T-helper 2 cell (primary cell): ENCODE results near the gene DNAJC1.

Source experiments
- DNase-seq, 5 experiments: peaks; one replicate each; pipeline versions ENCODE4 v3.0.0 to v3.0.0-alpha.2; 2012 to 2022

The DNAJC1 gene

GRCh38 chr10:21954690-21955089 is 48.8 kb downstream of the DNAJC1 start:
- DNase-seq, result no peak

GRCh38 chr10:21954132-21954531 is 49.4 kb downstream of the DNAJC1 start:
- no peak for DNase-seq

GRCh38 chr10:21953585-21954057 is 49.9 kb downstream of the DNAJC1 start:
- DNase-seq, result peak in 1 of 5 experiments; percentile 55

- DNase-seq, result no peak
Measured at GRCh38 chr10:21950566-21950965, 53.0 kb downstream of the DNAJC1 start.

- no peak for DNase-seq
Measured at GRCh38 chr10:21946946-21947345, 56.6 kb downstream of the DNAJC1 start.

- no peak for DNase-seq
Measured at GRCh38 chr10:21944727-21945386, 58.7 kb downstream of the DNAJC1 start.

GRCh38 chr10:21943633-21944265 is 59.8 kb downstream of the DNAJC1 start:
- DNase-seq, result no peak

- no peak for DNase-seq
Measured at GRCh38 chr10:21935439-21936023, 68.0 kb downstream of the DNAJC1 start.

GRCh38 chr10:21934307-21934706 is 69.2 kb downstream of the DNAJC1 start:
- DNase-seq, result no peak

GRCh38 chr10:21929070-21929469 is 74.5 kb downstream of the DNAJC1 start:
- DNase-seq, result no peak

- DNase-seq, result no peak
Measured at GRCh38 chr10:21927631-21928353, 75.7 kb downstream of the DNAJC1 start.

- no peak for DNase-seq
Measured at GRCh38 chr10:21926949-21927348, 76.6 kb downstream of the DNAJC1 start.

GRCh38 chr10:21926358-21926925 is 77.1 kb downstream of the DNAJC1 start:
- DNase-seq, result no peak

GRCh38 chr10:21925851-21926250 is 77.7 kb downstream of the DNAJC1 start:
- no peak for DNase-seq

- no peak for DNase-seq
Measured at GRCh38 chr10:21924511-21924910, 79.0 kb downstream of the DNAJC1 start.

- no peak for DNase-seq
Measured at GRCh38 chr10:21920633-21921032, 82.9 kb downstream of the DNAJC1 start.

GRCh38 chr10:21919906-21920305 is 83.6 kb downstream of the DNAJC1 start:
- no peak for DNase-seq

- DNase-seq, result no peak
Measured at GRCh38 chr10:21919117-21919516, 84.4 kb downstream of the DNAJC1 start.

GRCh38 chr10:21912625-21913024 is 90.9 kb downstream of the DNAJC1 start:
- DNase-seq, result no peak

GRCh38 chr10:21910798-21911197 is 92.7 kb downstream of the DNAJC1 start:
- no peak for DNase-seq

GRCh38 chr10:21907436-21907835 is 96.1 kb downstream of the DNAJC1 start:
- no peak for DNase-seq

- no peak for DNase-seq
Measured at GRCh38 chr10:21904930-21905329, 98.6 kb downstream of the DNAJC1 start.

GRCh38 chr10:21899736-21900135 is 103.8 kb downstream of the DNAJC1 start:
- no peak for DNase-seq
